ENCODE data around the gene FRG1. TPM values are rescaled to one million over a fixed set of nuclear protein-coding genes. Genes with fewer than 3 reads are reported as not detected.
"Not testable (repeated sequence)": the region's sequence is repeated elsewhere in the genome, so short reads cannot be mapped to it uniquely, and the experiment has no call there.

Gene FRG1
- total RNA-seq, 1 experiment from 2014 or later, result 25.4 TPM

- no peak for DNase-seq
- Histone ChIP-seq H3K36me3 (no peaks in the 10 kb centered on the region), H3K4me3 (no peak overlapping the region), H3K27me3 (no peaks in the 10 kb centered on the region), H3K9me3 (no peaks in the 10 kb centered on the region)
Measured at GRCh38 chr4:189979196-189980047, 38.8 kb downstream of the FRG1 start.

GRCh38 chr4:189980292-189980691 lies 39.6 kb downstream of the FRG1 start:
- H3K4me3 ChIP-seq, DNase-seq, H3K36me3 ChIP-seq, H3K9me3 ChIP-seq, H3K27me3 ChIP-seq: not testable (repeated sequence)

GRCh38 chr4:189981970-189982369 lies 41.3 kb downstream of the FRG1 start:
- Histone ChIP-seq H3K27me3 (no peaks in the 10 kb centered on the region), H3K9me3 (no peaks in the 10 kb centered on the region), H3K36me3 (no peaks in the 10 kb centered on the region), H3K4me3 (no peak overlapping the region)
- DNase-seq, result no peak

- not testable (repeated sequence) for H3K27me3 ChIP-seq, DNase-seq, H3K36me3 ChIP-seq, H3K9me3 ChIP-seq, H3K4me3 ChIP-seq
Measured at GRCh38 chr4:189983916-189984526, 43.3 kb downstream of the FRG1 start.

GRCh38 chr4:189984661-189985060 lies 44.0 kb downstream of the FRG1 start:
- not testable (repeated sequence) for DNase-seq, H3K27me3 ChIP-seq, H3K4me3 ChIP-seq, H3K36me3 ChIP-seq, H3K9me3 ChIP-seq

- not testable (repeated sequence) for H3K9me3 ChIP-seq, H3K36me3 ChIP-seq, H3K4me3 ChIP-seq, H3K27me3 ChIP-seq, DNase-seq
Measured at GRCh38 chr4:189985651-189986243, 45.1 kb downstream of the FRG1 start.

- Histone ChIP-seq H3K36me3 (no peaks in the 10 kb centered on the region), H3K9me3 (no peaks in the 10 kb centered on the region), H3K27me3 (no peaks in the 10 kb centered on the region), H3K4me3 (no peak overlapping the region)
- no peak for DNase-seq
Measured at GRCh38 chr4:189988877-189989431, 48.3 kb downstream of the FRG1 start.

GRCh38 chr4:189989941-189990340 lies 49.3 kb downstream of the FRG1 start:
- DNase-seq, result not testable (repeated sequence)

More at GRCh38 chr4:189989941-189990340, 49.3 kb downstream of the FRG1 start:
- not testable (repeated sequence) for H3K4me3 ChIP-seq, H3K36me3 ChIP-seq, H3K9me3 ChIP-seq, H3K27me3 ChIP-seq

Other genes starting within 250 kb of the FRG1 start
- gene FRG2, start 86.4 kb downstream of the FRG1 start, total RNA-seq (2014; rRNA removed; shearing (Covaris generic); ENCODE audit: low replicate concordance), result not detected in 2 replicates
- not detected in 2 replicates for gene DBET, start 123.6 kb downstream of the FRG1 start, total RNA-seq (2014; rRNA removed; shearing (Covaris generic); ENCODE audit: low replicate concordance)
- gene DUX4, start 232.9 kb downstream of the FRG1 start, total RNA-seq (2014; rRNA removed; shearing (Covaris generic); ENCODE audit: low replicate concordance), result not detected in 2 replicates

Data from MG63 (cell line).